ENCODE measurements around the gene CREB3L1. TPM values are rescaled to one million over a fixed set of nuclear protein-coding genes. Genes with fewer than 3 reads are reported as not detected.

Gene CREB3L1
- total and polyA plus RNA-seq, 2 donors from 2014 or later, result 2.5 to 7.3 TPM

DNA sequence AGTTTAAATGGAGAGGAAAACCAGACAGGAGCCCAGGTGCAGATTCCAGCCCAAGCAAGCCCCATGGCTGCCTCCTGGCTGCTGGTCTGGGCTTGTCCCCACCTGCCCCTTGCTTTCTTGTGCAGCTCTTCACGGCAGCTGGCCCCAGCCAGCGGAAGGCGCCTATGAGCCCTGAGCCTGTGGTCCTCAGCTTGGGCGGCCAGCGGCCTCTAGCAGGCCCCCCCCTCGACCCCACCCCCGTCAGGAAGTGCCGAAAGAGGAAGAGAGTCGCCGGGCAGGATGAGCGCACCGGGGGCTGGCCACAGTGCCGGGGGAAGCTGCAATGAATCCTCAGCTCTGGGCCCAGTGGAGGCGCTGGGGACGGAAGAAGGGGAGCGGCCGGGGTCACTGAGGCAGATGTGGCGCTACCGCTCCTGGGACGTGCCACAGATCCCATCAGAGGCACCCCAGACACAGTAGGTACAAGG, 67.7 kb downstream of the CREB3L1 start:
- H3K4me1 ChIP-seq (ENCODE audit: control insufficient read depth in 2 of 3, insufficient read depth in 2 of 3, low read depth in 1 of 3, low read length in 3 of 3), result peaks cover 0 to 26% (median 0%) of the 10 kb centered on the region in 3 donors
- peak overlapping the region in 2 of 3 donors; percentile 39 to 58 for H3K9ac ChIP-seq (ENCODE audit: low read length in 3 of 3)
- H3K36me3 ChIP-seq (ENCODE audit: control insufficient read depth in 2 of 3, insufficient read depth in 3 of 3, low read length in 3 of 3), result no peaks in the 10 kb centered on the region
- no peaks in the 10 kb centered on the region for H3K27me3 ChIP-seq (ENCODE audit: control insufficient read depth, insufficient read depth, low read length)
- H3K4me3 ChIP-seq (ENCODE audit: low read length in 3 of 3), result peak overlapping the region; percentile 13 to 60 (median 60)
- no peak for FAIRE-seq
- no peaks in the 10 kb centered on the region for H3K9me3 ChIP-seq (ENCODE audit: control insufficient read depth in 2 of 3, insufficient read depth in 1 of 3, low read length in 3 of 3)
- TF ChIP-seq, protein P1, sequence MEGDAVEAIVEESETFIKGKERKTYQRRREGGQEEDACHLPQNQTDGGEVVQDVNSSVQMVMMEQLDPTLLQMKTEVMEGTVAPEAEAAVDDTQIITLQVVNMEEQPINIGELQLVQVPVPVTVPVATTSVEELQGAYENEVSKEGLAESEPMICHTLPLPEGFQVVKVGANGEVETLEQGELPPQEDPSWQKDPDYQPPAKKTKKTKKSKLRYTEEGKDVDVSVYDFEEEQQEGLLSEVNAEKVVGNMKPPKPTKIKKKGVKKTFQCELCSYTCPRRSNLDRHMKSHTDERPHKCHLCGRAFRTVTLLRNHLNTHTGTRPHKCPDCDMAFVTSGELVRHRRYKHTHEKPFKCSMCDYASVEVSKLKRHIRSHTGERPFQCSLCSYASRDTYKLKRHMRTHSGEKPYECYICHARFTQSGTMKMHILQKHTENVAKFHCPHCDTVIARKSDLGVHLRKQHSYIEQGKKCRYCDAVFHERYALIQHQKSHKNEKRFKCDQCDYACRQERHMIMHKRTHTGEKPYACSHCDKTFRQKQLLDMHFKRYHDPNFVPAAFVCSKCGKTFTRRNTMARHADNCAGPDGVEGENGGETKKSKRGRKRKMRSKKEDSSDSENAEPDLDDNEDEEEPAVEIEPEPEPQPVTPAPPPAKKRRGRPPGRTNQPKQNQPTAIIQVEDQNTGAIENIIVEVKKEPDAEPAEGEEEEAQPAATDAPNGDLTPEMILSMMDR (IDR thresholded peaks at IDR 0.05; ENCODE audit: borderline replicate concordance, extremely low read depth, insufficient read depth), result no peak
- DNase-seq, result peak in 3 of 5 donors; percentile 58 to 89 (median 60)
- intact Hi-C loops (cut with DNase I), result no loop called here
- H3K27ac ChIP-seq (ENCODE audit: low read depth in 2 of 2, low read length in 2 of 2), result peak overlapping the region in 1 of 2 donors; percentile 81

DNA sequence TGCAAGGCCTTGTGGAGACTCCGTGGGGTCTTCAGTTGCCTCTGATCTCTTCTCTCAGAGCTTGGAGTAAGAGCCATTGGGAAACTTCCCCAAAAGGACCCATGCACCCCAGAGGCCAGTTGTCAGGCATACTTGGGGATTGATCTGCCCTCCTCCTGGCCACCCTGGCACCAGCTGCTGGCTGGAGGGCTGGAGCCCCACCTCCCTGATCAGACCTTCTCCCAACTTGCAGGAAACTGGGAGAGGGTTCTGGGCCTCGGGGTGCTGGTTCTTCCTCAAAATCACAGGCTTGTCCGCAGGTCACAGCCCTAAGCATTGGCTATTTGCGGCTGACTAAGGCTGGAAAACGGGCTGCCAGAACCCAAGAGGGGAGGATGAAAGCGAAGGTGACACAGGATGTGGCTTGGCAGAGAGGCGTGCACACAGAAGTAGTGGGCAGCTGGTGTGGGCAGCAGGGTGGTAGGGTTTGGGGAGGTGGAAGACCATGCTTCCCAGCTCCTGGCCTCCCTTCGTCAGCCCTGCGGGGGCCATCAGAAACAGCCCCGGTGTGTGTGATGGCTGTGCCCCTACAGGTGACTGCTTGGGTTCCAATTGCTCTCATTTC, 68.5 kb downstream of the CREB3L1 start:
- Histone ChIP-seq H3K9me3 (ENCODE audit: control insufficient read depth in 2 of 3, insufficient read depth in 1 of 3, low read length in 3 of 3) (no peaks in the 10 kb centered on the region), H3K27ac (ENCODE audit: low read depth in 2 of 2, low read length in 2 of 2) (peak overlapping the region in 1 of 2 donors; percentile 81), H3K27me3 (ENCODE audit: control insufficient read depth, insufficient read depth, low read length) (no peaks in the 10 kb centered on the region), H3K9ac (ENCODE audit: low read length in 3 of 3) (peak overlapping the region in 2 of 3 donors; percentile 39 to 58), H3K36me3 (ENCODE audit: control insufficient read depth in 2 of 3, insufficient read depth in 3 of 3, low read length in 3 of 3) (no peaks in the 10 kb centered on the region), H3K4me1 (ENCODE audit: control insufficient read depth in 2 of 3, insufficient read depth in 2 of 3, low read depth in 1 of 3, low read length in 3 of 3) (peaks cover 0 to 30% (median 1%) of the 10 kb centered on the region in 3 donors), H3K4me3 (ENCODE audit: low read length in 3 of 3) (peak overlapping the region in 2 of 3 donors; percentile 60 to 65)
- TF ChIP-seq, protein P1 (IDR thresholded peaks at IDR 0.05; ENCODE audit: borderline replicate concordance, extremely low read depth, insufficient read depth), result no peak
- intact Hi-C loops (cut with DNase I), result no loop called here
- FAIRE-seq (no peak), DNase-seq (peak in 2 of 5 donors; percentile 55 to 73)

DNA sequence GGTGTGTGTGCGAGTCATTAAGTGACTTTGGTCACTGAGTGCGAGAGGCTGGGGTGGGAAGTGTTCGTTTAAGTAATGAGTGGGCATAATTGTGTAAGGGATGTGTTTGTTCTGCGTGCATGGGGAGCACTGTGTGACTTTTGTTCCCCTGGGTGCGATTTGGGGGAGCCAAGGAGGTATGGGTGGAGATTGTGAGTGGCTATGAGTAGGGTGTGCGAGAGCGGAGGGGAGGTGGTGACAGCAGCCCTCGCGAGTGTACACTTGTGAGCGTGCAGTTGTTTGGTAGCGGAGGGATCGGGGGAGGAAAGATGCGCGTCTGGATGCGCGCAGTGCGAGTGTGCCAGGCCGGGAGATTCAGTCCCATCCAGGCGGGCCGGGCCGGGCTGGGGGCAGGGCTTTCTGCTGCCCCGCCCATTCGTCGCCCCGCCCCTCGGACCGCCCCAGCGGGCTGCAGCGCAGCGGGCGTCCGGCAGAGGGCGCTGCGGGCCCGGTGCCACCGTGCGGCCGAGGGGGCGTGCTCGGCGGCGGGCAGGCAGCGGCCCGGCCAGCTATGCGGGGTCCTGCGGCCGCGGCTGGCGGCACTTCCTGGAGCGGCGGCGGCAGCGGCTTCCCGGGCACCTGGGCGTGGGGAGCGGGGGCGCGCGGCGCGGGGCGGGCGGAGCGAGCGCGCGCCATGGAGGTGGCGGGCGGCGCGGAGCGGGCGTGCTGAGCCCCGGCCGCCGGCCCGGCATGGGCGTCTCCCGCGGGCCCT, 69.6 kb downstream of the CREB3L1 start, which contains the start of gene DGKZ:
TSS of gene DGKZ (plus strand) at position 578 of the 751 bp plus-strand sequence. CDS start 197 bp downstream, outside the sequence.
- no peak for FAIRE-seq
- Histone ChIP-seq H3K4me1 (ENCODE audit: control insufficient read depth in 2 of 3, insufficient read depth in 2 of 3, low read depth in 1 of 3, low read length in 3 of 3) (peaks cover 0 to 35% (median 12%) of the 10 kb centered on the region in 3 donors), H3K27ac (ENCODE audit: low read depth in 2 of 2, low read length in 2 of 2) (peak within 1 kb of the TSS; percentile 45 to 63), H3K9ac (ENCODE audit: low read length in 3 of 3) (peak within 1 kb of the TSS; percentile 23 to 86 (median 52)), H3K36me3 (ENCODE audit: control insufficient read depth in 2 of 3, insufficient read depth in 3 of 3, low read length in 3 of 3) (no peaks in the 10 kb centered on the region), H3K4me3 (ENCODE audit: low read length in 3 of 3) (peak within 1 kb of the TSS; percentile 45 to 91 (median 71)), H3K27me3 (ENCODE audit: control insufficient read depth, insufficient read depth, low read length) (no peaks in the 10 kb centered on the region), H3K9me3 (ENCODE audit: control insufficient read depth in 2 of 3, insufficient read depth in 1 of 3, low read length in 3 of 3) (no peaks in the 10 kb centered on the region)
- intact Hi-C loops (cut with DNase I), result no loop called here
- peak; percentile 86 to 95 (median 91) for DNase-seq
- TF ChIP-seq, protein P1 (IDR thresholded peaks at IDR 0.05; ENCODE audit: borderline replicate concordance, extremely low read depth, insufficient read depth), result peak; percentile 94

Data from kidney (tissue), 14 donors.